ENCODE results near the gene PHACTR1.

PHACTR1 gene

DNA sequence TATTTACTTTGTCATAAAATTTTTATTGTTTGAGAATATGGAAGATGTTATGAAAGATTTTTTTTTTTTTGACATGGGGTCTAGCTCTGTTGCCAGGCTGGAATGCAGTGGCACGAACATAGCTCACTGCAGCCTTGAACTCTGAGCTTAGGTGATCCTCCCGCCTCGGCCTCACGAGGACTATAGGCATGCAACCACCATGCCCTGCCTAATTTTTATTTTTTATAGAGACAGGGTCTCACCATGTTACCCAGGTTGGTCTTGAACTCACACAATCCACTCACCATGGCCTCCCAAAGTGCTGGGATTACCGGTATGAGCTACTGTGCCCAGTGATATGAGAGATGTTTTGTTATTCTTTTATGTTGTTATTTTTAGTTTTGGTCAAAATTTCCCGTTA is 316.0 kb downstream of the PHACTR1 start:
- no peak for DNase-seq (ENCODE audit: low spot score)

DNA sequence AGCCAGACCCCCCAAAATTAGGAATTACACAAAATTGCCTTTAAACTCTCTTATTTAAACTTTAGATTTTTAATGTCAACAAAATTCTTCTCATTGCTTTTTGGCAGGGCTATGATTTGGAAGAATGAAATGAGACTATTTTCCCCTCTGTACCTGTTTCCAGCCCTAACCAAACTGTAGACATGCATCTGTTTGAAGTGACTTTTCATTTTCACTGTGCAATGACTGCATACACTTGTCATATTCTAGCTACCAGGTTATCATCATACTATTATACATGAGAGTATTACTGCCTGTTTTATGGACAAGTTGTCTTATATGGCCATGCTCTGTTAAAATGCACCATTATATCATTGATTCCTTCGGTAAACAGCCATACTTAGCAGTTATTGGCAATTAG is 316.6 kb downstream of the PHACTR1 start:
- DNase-seq (ENCODE audit: low spot score): no peak

DNA sequence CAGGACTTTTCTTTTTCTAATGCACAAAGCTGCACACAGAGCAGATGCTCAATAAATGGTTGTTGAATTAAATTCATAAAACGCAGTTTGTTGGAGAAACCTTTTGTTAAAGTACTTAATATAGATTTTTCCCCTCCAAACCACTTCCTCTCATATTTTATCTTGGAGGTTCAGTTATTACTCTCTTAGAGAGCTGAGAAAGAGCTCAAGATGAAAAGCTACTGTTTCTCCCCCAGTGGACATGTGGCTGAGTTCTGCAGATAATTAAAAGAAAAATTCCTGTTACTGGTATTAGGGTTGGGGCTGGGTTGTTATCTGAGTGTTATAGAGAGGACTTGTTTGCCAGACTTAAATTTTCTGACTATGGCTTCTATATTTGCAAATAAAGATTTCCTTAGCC is 317.7 kb downstream of the PHACTR1 start:
- no peak for DNase-seq (ENCODE audit: low spot score)

DNA sequence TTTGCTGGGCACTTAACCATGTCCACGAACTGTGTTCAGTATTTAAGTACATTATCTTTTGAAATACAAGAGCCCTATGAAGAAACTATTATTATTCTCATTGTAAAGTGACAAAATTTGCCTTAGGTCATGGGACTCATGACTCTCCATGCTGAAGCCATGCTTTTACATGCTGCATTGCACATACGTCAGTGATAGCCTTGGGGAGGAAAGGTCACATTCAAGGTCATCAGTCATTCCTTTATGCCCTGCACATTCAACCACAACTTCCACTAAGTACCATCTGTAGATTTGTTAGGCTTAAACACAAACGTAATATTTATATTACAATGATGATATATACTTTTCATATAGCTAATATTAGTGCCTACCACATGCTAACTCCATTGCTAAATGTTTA is 319.0 kb downstream of the PHACTR1 start:
- no peak for DNase-seq (ENCODE audit: low spot score)

DNA sequence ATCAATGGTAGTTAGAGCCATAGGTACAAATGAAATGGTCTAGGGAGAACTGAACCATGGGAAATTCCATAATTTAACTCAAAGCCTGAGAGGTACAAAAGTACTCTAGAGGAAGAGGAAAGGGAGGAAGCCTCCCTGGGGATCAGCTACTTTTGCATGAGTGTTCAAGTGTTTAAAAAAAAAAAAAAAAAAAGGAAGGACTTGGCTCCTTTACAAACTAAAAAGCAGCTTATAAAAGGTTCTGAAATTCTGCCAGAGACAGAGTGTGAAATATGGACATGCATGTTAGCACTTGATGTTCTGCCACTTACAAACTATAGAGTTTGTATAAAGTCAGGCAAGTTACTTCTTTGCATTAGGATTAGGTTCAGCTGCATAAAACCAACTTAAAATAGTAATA is 321.7 kb downstream of the PHACTR1 start:
- DNase-seq (ENCODE audit: low spot score): no peak

DNA sequence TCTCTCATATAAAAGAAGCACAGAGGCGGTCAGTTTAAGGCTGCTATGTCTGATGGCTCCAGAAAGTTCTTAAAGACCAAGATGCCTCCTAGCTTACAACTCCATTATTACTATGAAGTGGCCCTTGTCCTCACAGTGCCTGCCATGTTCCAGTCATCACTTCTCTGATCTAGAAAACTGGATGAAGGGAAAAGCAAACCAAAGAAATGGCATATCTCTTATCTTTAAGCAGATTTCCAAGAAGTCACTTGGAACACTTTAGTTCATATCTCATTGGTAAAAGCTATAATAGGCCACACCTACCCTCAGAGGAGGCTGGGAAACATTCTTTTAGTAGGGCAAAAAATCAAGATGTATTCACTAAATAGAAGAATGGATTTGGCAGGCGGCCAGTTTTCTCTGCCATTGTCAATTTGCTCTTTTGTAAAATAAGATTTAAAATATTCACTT is 322.2 kb downstream of the PHACTR1 start:
- no peak for DNase-seq (ENCODE audit: low spot score)

DNA sequence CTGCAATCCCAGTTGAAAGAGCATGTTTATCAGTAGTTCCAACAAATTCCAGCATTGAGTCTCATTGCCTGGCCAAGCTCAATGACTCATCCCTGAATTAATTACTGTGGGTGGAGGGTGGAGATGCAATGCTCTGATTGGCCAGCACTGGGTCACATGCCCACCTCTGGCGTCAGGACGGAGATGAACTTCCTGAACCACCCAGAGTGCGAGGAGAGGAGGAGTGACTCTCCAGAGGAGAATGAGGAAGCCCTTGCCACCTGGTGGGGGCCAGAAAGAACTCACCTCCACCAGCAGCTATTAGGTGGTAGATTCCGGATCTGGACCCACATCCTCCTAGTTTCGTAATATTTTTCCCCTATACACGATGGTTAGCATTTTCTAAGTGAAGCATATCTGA is 327.8 kb downstream of the PHACTR1 start:
- DNase-seq (ENCODE audit: low spot score): no peak

DNA sequence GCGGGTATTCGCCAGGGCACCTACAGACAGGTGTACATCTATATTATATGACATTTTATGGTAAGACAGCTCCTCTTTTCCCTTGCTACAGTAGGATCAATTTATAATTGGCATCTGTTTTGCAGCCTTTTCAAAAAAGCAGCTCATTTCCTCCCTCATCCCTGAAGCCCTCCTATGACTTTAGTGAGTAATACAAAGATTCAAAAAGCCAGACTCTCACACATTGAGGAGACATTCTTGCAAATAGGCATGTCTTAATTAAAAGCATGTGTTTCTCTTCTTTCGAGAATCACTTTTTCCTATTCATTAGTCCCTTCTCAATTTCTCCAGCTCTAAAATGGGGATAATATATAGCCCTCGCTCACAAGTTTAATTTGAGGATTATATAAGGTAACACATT is 328.3 kb downstream of the PHACTR1 start:
- DNase-seq (ENCODE audit: low spot score): no peak

DNA sequence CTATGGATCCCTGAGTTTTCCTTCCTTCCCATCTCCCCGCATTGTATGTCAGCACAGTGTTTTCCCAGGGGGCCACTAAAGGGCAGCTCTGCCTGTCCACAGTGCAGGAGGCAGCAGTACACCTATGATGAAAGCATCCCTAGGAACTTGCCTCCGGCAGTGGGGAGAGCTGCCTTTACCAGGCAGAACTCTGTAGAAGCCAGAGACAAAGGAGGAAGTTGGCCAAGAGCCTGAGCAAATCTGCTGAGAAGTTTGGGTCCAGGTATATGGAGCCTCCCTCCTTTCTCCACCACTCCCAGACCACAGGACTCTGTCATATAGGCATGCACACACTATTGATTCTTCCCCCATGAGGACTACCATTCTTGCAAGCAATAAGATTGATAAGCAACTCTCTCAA is 329.1 kb downstream of the PHACTR1 start:
- no peak for DNase-seq (ENCODE audit: low spot score)

DNA sequence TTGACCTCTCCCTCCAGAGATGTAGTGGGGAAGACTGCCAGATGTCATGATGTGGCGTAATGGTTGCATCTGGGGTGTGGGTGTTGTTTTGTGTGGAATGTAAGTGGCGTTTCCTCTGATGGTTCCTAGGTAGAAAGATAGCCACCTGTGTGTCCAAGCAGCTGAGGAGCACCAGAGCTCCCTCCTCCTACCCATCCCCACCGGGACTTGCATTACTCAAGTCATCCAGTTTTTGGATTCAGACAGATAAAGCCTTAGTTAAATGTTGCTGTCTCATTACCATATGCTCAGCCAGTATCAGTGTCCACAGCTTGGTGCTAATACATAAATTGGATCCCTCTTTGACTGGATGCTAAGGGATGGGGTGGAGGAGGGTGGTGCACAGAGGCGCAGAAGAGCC is 329.5 kb downstream of the PHACTR1 start:
- no peak for DNase-seq (ENCODE audit: low spot score)

DNA sequence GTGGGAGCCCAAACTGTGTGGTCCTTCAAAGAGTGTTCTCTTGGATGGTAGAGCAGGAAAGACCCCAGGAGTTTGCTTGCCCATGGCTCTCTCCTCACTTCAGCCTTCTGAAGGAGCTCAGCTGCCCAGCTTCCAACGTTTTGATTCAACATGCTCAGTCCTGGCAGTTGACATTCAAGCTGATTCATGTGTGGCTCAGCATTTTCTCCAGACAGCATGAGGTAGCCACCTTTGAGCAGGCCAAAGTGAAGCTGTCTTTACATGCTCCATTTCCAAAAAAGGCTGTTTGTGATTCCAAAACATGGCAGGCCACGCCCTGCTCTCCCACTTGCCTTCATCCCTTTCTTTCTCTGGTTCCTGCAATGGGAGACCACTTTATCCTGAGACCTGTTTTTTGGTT is 331.5 kb downstream of the PHACTR1 start:
- DNase-seq (ENCODE audit: low spot score): no peak

DNA sequence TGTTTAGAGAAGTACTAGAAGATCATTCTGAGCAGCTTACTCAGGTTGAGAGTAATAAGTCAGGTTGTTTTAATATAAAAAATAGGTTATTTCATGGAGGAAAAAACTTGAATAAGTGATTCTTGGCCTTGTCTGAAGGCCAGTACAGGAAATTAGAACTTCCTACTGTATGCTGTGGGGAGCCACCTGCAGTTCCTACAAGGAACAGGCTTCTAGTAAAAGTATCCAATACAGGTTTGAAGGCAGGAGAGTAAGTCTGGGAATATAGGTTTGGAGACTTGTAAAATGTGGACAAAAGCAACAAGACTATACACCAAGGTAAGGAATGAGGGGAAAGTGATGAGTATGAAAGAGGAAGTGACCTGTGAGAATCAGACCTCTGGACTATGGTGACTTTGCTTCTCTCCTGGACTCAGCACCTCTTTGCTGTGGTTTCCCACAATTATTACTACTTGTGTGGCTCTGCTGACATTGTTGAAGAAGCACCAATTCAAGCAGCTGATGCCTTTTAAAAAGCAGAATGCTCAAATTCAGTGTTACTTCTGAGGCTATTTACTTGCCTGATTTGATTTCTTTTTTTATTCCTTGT is 333.2 kb downstream of the PHACTR1 start:
- no peak for DNase-seq (ENCODE audit: low spot score)

DNA sequence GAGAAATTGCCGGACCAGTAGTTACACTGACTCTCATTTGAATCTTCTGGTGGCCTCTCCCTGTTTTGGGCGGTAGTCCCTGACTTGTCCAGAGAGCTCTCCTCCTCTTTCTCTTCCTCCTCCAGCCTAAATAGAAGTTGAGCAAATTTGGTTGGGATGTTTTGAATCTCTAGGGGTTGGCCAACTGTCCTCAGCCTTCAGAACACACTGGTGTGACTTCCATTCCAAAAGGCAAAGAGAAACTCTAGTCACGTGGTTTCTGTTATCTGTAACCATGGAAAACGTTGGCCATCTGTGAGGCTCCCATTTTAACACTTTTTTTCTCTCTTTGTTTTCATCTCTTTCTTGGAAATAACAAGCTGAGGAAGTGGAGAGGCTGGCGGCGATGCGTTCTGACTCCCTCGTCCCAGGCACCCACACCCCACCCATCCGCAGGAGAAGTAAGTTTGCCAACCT is 336.5 kb downstream of the PHACTR1 start:
- DNase-seq (ENCODE audit: low spot score): no peak

DNA sequence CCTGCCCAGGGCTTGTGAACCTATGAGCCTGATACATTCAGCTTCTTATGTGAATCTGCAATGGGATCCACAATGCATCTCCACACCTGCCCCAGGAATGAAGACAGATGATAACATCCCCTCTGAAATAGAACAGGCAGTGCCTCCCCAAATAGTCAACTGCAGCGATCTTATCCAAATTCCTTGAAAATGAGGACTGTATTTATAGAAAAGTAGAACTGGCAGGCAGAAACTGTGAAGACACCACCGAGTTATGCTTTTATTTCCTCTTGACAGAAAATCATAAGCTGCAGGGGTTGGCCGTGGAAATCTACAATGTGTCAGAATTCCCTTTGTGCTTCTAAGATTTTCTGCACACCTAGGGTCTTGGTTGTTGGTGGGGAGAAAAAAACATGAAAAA is 341.5 kb downstream of the PHACTR1 start:
- DNase-seq (ENCODE audit: low spot score): no peak

DNA sequence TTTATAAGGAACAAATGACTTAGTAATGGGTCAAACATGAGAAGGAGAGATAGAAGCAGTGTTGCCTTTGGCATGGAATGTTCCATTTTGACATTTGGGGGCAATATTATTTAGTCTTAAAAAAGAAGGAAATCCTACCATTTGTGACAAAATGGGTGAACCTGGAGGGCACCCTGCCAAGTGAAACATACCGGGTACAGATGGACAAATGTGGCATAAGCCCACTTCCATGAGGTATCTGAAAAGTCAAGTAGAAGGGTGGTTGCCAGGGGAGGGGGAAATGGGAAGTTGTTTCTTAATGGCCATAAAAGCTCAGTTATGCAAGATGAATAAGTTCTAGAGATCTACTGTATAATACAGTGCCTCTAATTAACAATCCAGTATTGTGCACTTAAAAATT is 342.5 kb downstream of the PHACTR1 start:
- DNase-seq (ENCODE audit: low spot score): no peak

DNA sequence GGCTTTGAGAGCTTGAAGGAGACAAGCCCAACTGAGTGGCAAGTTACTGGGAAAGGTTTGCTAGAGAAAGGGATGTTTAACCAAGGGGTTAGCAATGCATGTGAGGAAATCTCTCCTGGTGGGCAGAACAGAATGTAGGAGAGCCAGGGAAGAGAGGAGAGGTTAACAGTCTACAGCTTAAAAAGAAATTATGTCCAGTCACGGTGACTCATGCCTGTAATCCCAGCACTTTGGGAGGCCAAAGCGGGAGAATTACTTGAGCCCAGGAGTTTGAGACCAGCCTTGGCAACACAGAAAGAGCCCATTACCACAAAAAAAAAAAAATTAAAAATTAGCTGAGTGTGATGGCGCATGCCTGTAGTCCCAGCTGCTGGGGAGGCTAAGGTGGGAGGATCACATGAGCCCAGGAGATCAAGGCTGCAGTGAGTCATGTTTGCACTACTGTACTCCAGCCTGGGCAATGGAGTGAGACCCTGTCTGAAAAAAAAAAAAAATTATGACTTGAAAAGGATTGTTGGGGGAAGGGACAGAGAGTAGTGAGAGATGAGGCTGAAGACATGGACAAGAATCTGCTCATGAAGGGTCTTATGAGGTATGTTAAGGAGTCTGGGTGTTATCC is 346.8 kb downstream of the PHACTR1 start:
- DNase-seq (ENCODE audit: low spot score): no peak

DNA sequence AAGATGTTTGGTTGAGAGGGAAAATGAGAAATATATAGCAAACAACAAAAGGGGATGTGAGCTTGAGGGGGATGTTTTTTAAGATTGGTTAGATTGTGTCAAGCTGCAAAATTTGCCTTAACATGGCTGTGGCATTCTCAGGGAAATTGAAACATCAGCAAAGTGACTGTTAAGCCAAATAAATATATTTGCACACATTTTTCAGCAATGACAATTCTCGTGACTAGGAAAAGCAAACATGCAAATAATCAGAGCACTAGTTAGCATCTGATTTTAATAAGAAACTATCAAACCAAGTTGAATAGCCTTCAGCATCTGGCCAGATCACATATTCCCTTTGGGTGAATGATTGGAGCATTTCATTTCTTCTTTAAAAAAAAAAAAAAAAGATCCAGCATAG is 349.0 kb downstream of the PHACTR1 start:
- DNase-seq (ENCODE audit: low spot score): no peak

DNA sequence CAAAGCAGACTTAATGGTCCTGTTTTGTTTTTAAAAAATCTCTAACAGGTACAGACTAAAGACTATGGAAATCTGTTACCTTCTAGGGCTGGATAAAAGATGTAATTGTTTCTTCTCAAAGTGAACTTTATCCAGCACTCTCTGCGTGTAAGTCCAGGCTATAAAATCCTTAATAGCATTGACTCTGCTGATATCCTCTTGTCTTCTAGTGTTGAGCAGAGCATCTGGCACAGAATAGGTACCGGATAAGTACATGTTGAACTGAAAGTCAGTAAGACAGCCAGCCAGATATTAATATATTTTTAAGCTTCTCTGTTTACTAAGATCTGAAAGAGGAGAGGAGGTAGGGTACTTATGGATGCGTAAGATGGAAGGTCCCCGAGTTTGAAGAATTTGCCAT is 349.5 kb downstream of the PHACTR1 start:
- no peak for DNase-seq (ENCODE audit: low spot score)

DNA sequence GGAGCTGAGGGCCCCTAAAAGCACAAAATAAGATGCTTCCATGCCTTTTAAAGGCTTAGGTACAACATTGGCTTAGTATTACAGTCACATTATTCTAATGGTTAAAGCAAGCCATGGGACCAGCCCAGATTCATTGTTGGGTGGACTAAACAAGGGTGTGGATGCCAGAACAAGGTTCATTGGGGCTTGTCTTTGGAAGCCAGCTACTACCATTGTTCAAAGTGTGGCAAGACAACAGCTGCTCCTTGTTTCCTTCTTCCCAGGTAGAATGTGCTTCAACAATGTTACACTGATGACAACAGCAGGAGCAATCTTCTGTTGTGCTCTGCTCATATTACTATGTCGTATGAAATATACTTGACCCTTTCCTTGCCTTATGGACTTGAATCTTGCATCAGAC is 350.3 kb downstream of the PHACTR1 start:
- no peak for DNase-seq (ENCODE audit: low spot score)

DNA sequence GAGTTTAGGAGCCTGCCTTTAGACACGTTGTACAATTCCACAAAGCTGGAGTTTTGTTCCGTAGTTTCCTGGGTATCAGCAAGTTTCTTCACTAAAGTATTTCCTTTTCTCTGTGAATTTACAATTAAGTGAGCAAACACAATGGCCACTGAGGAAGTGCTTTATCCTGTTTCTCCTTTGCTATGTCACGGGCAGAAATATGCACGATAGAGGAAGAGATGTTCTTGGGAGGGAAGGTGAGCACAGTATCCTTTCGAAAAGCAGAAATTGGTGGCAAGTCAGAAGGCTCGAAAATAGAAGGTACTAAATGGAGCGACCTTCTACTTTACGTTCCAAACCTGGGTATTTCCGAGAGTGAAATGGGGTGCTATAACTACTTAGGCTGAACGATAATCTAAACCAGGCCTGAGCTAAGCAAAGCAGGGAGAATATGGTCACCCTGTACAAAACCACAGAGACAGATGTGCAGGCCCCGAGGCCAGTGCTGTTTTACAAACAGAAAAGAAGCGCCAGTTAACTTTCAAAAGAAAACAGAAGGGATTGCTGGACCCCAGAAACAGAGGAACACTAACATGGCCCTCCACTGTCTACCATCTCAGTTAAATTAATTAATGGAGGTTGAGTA is 352.1 kb downstream of the PHACTR1 start:
- no peak for DNase-seq (ENCODE audit: low spot score)

DNA sequence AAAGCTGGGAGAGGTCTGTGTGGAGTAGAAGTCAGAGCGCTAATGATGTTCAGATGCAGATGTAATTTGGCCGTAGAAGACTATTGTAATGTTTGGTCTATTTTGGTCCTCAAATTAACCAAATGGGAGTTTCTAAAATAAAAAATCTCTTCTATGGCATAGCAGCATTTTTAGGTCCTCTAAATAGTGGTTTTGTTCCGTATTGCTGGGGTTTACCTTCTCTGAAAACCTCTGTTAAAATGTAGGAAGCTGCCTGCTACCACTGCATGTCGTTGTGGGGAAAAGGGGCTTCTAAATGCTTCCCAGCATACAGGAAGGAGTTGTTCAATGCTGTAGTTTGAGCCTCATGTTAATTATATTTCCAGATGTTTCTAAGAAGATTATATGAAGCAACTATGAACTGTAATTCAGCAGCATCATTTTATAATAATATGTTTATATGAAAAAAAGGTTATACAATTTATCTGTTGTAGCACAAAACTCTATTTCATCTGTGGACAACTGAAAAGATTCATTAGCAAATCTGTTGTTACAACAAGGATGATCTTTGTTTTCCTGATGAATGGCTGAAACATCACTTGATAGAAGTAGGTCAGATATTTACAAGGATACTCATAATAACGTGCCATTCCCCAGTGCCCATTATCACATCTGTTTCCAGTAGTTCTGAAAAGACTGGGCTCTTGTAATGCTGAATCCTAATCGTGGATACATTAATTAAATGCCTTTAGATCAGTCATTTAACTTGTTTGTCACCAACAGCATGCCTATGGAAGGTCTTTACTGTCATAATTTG is 355.2 kb downstream of the PHACTR1 start:
- DNase-seq (ENCODE audit: low spot score): no peak

DNA sequence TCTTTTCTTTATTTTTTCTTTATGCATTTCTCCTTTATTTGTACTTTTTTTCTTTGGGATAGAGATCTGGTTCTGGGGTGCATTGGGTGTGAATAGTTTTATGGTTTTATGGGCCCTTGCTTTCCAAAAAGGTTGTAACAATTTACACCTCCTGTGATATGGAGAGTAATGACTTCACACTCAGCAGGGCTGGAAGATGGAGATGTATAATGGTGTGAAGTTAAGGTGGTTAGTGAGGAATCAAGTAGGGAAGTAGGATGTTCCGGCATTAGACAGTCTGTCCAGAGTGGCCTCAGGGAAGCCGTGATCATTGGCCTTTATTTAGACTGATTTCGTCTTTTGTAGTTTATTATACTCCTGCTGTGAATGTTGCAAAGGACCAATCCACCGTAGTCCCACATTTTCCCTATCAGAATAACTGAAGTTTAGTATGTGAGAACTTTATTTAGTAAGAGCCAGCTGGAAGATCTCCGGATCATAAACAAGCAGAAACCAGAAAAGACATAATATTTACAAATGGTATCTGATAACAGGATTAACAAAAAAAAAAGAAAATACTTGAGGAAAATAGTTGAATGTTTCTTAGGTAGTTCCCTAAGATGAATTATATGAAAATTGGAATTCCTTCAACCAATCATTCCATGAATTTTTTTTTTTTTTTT is 356.2 kb downstream of the PHACTR1 start:
- DNase-seq (ENCODE audit: low spot score): no peak

Measured in CD4-positive, alpha-beta T cell treated with Interleukin-15 for 4 hours (primary cell).